Muscle of leg (tissue), 11 donors: ENCODE measurements around the gene RBFOX1. TPM values are rescaled to one million over a fixed set of nuclear protein-coding genes. Genes with fewer than 3 reads are reported as not detected.
A peak's percentile ranks its signal among the peaks of the same experiment; 100 is the strongest.

Experiments used
- DNase-seq: peaks from one replicate; pipeline ENCODE4 v3.0.0; 2013
- H3K27ac ChIP-seq: one replicate; pipeline ENCODE4 v1.5.1; 2013; ENCODE audit warnings: mild to moderate bottlenecking, low read length, control low read depth
- H3K27me3 ChIP-seq: one replicate; pipeline ENCODE4 v1.6.1; 2013; ENCODE audit warnings: low read length; ENCODE audit not compliant: control insufficient read depth, insufficient read depth
- H3K36me3 ChIP-seq: one replicate; pipeline ENCODE4 v1.6.1; 2013; ENCODE audit warnings: low read length; ENCODE audit not compliant: control insufficient read depth, insufficient read depth
- H3K4me1 ChIP-seq: one replicate; pipeline ENCODE4 v1.6.1; 2013; ENCODE audit warnings: low read length; ENCODE audit not compliant: control insufficient read depth, insufficient read depth
- H3K4me3 ChIP-seq: one replicate; pipeline ENCODE4 v1.5.1; 2013; ENCODE audit warnings: low read length, control low read depth
- H3K9me3 ChIP-seq: replicated peaks from 2 replicates; pipeline ENCODE4 v1.6.1; 2013; ENCODE audit warnings: low read depth, low read length; ENCODE audit not compliant: control insufficient read depth
- WGBS: methylation state at CpG from one replicate; pipeline ENCODE4 v1.1.5; 2013; ENCODE audit warnings: missing lambda C conversion rate; ENCODE audit not compliant: insufficient coverage; 5-methylcytosine and 5-hydroxymethylcytosine counted together
- polyA plus RNA-seq, 8 donors: library from polyadenylated mRNA; unstranded; fragments of 120-200 nt; gene quantifications; one replicate each; pipeline versions ENCODE4 v1.2.1 to v1.2.3, GENCODE V29; 2013; ENCODE audit warnings: inconsistent platforms in 1 of 8, low replicate concordance in 1 of 8; ENCODE audit not compliant: insufficient read length in 8 of 8, insufficient read depth in 1 of 8
- total RNA-seq: library from RNA; stranded (reverse); fragments of 120-200 nt; gene quantifications from one replicate; pipeline ENCODE4 v1.2.4, GENCODE V29; 2013

Gene RBFOX1
- total and polyA plus RNA-seq, 9 donors, result 31.1 to 84.6 (median 47.6) TPM

GRCh38 chr16:7343243-7343642 lies 10.6 kb downstream of the RBFOX1 start:
- Histone ChIP-seq H3K27me3 (no peaks in the 10 kb centered on the region), H3K9me3 (no peaks in the 10 kb centered on the region), H3K4me3 (no peak overlapping the region), H3K36me3 (no peaks in the 10 kb centered on the region), H3K27ac (peak overlapping the region; percentile 33), H3K4me1 (peaks cover 36% of the 10 kb centered on the region)
- WGBS, result 32% methylated on average over 5 of the region's 6 CpGs
- peak; percentile 65 for DNase-seq

- peak overlapping the region; percentile 67 for H3K27ac ChIP-seq
- DNase-seq, result peak; percentile 69
- no peaks in the 10 kb centered on the region for H3K9me3 ChIP-seq
- no peak overlapping the region for H3K4me3 ChIP-seq
- H3K27me3 ChIP-seq, result no peaks in the 10 kb centered on the region
- WGBS, result 51% methylated on average over 8 of the region's 23 CpGs
- H3K36me3 ChIP-seq, result no peaks in the 10 kb centered on the region
- H3K4me1 ChIP-seq, result peaks cover 47% of the 10 kb centered on the region
Measured at GRCh38 chr16:7344830-7345780, 12.5 kb downstream of the RBFOX1 start.

- peak overlapping the region; percentile 87 for H3K27ac ChIP-seq
- no peak overlapping the region for H3K4me3 ChIP-seq
- no CpG with 5 or more reads among the region's 2 CpGs for WGBS
- no peaks in the 10 kb centered on the region for H3K27me3 ChIP-seq
- peaks cover 40% of the 10 kb centered on the region for H3K4me1 ChIP-seq
- no peak for DNase-seq
- H3K36me3 ChIP-seq, result no peaks in the 10 kb centered on the region
- H3K9me3 ChIP-seq, result peaks cover 2% of the 10 kb centered on the region
Measured at GRCh38 chr16:7350806-7351205, 18.2 kb downstream of the RBFOX1 start.

DNA sequence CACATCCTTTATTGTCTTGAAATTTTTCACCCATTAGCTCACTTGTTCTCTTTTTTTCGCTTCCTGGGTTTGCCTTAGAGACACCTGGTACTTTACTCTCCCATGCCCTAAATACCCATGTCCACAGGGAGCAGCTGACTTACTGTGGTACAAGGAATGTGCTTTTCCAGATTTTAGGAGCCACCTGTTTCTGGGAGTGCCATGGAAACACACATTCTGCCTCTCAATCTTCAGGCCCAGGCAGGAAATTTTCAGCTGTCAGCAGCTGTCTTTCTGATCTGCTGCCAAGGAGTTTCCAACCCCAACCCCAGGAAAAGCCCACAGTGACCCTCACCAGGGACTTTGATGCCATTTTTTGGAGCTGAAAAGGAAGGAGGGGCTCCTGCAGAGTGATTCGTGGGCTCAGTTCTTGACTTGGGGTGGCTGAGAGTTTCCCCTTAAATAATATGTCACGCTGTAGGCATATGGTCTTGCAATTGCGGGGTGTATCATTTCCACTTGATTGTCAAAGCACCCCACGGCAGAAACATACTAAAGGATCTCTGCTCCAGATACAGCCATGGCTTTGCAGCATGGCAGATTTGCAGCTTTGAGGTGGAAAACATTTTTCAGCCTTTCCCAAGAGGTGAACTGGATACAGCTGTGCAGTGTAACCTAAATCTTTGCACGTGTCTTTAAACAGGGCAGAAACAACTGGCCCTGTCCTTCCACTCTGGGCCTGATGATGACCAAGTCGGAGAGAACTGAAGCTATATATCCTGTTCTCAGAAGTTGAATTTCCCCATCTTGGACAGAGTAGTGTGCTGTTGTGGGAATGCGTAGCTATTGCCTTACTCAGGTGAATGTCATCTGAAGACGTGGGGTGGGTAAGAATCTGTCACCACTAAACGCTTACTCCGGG lies 19.2 kb downstream of the RBFOX1 start:
- Histone ChIP-seq H3K4me3 (no peak overlapping the region), H3K9me3 (peaks cover 2% of the 10 kb centered on the region), H3K4me1 (peaks cover 40% of the 10 kb centered on the region), H3K36me3 (no peaks in the 10 kb centered on the region), H3K27ac (peak overlapping the region; percentile 87), H3K27me3 (no peaks in the 10 kb centered on the region)
- DNase-seq, result peak; percentile 91
- 20% methylated on average over 4 of the region's 11 CpGs for WGBS

DNA sequence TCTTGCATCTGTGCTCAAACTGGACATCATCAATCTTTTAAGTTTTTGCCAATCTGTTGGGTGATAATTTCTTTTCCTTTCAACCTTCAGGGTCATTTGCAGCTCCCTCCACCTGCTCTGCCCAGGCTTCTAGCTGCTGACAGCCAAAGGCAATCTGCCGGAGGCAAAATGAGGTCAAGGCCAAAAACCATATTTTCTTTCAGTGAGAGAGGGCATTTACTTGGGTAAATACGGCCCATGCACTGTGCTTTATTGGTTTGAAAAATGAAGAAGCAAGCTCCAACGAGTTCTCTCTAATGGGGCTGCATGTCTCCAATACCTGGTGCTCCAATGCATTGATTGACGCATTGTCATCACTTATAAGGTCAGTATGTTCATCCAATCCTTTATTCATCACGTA lies 23.1 kb downstream of the RBFOX1 start:
- DNase-seq, result no peak
- 76% methylated on average over 3 of the region's 5 CpGs for WGBS
- Histone ChIP-seq H3K9me3 (peaks cover 2% of the 10 kb centered on the region), H3K27ac (no peak overlapping the region), H3K4me1 (peaks cover 25% of the 10 kb centered on the region), H3K4me3 (no peak overlapping the region), H3K27me3 (no peaks in the 10 kb centered on the region), H3K36me3 (no peaks in the 10 kb centered on the region)

GRCh38 chr16:7361416-7362129 lies 28.9 kb downstream of the RBFOX1 start:
- Histone ChIP-seq H3K27ac (no peak overlapping the region), H3K4me3 (no peak overlapping the region), H3K36me3 (no peaks in the 10 kb centered on the region), H3K4me1 (peaks cover 32% of the 10 kb centered on the region), H3K9me3 (no peaks in the 10 kb centered on the region), H3K27me3 (no peaks in the 10 kb centered on the region)
- 86% methylated on average over 5 of the region's 10 CpGs for WGBS
- no peak for DNase-seq

- Histone ChIP-seq H3K4me1 (peaks cover 32% of the 10 kb centered on the region), H3K4me3 (no peak overlapping the region), H3K9me3 (no peaks in the 10 kb centered on the region), H3K27me3 (no peaks in the 10 kb centered on the region), H3K27ac (no peak overlapping the region), H3K36me3 (no peaks in the 10 kb centered on the region)
- WGBS, result 94% methylated on average over 3 of the region's 6 CpGs
- no peak for DNase-seq
Measured at GRCh38 chr16:7362231-7362630, 29.6 kb downstream of the RBFOX1 start.

- Histone ChIP-seq H3K27me3 (no peaks in the 10 kb centered on the region), H3K4me3 (no peak overlapping the region), H3K9me3 (no peaks in the 10 kb centered on the region), H3K27ac (peak overlapping the region; percentile 86), H3K36me3 (no peaks in the 10 kb centered on the region), H3K4me1 (peaks cover 32% of the 10 kb centered on the region)
- WGBS, result 7% methylated on average over 13 of the region's 18 CpGs
- peak; percentile 90 for DNase-seq
Measured at GRCh38 chr16:7363422-7364417, 31.1 kb downstream of the RBFOX1 start.

DNA sequence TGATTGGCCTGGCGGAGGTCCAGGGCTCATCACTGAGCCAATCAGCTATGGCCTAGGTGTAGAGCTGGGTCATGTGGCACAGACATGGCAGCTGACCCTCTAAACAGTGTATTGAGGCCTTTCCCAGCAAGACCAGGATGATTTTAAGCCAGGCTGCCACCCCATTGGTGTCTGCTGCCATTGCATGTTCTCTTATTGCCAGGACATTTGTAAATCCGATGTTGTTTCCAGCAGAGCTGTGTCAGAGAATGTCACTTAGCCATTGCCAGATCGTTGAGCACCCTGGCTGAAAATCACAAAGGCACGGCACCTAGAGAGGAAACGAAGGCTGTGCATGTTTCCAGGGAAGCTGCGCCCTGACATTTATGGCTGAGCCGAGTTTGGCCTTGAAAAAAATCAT lies 33.4 kb downstream of the RBFOX1 start:
- 55% methylated on average over 7 of the region's 7 CpGs for WGBS
- H3K4me1 ChIP-seq, result peaks cover 27% of the 10 kb centered on the region
- H3K4me3 ChIP-seq, result no peak overlapping the region

More for the DNA sequence above, 33.4 kb downstream of the RBFOX1 start:
- H3K27ac ChIP-seq, result peak overlapping the region; percentile 38
- DNase-seq, result no peak
- H3K27me3 ChIP-seq, result no peaks in the 10 kb centered on the region
- no peaks in the 10 kb centered on the region for H3K9me3 ChIP-seq
- no peaks in the 10 kb centered on the region for H3K36me3 ChIP-seq
